Measurements from ENCODE around the gene CLIP3.

DNA sequence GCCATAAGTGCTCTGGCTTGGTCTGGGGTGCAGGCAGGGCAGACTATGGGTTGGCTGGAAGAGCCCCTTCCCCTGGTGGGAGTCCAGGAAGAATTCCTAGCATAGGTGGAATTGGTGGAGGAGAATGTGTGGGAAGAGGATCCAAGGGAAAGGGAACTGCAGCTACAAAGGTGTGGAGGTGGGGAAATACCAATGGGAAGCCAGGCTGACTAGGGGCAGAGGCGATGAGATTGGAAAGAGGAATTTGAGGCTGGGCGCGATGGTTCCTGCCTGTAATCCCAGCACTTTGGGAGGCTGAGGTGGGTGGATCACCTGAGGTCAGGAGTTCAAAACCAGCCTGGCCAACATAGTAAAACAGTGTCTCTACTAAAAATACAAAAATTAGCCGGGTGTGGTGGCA lies 42.5 kb downstream of the CLIP3 start:
- TF ChIP-seq POLR2A (IDR thresholded peaks at IDR 0.05) (no peak), EP300 (IDR thresholded peaks at IDR 0.05) (no peak), POLR2AphosphoS5 (IDR thresholded peaks at IDR 0.05) (no peak)
- TF ChIP-seq, protein P1, sequence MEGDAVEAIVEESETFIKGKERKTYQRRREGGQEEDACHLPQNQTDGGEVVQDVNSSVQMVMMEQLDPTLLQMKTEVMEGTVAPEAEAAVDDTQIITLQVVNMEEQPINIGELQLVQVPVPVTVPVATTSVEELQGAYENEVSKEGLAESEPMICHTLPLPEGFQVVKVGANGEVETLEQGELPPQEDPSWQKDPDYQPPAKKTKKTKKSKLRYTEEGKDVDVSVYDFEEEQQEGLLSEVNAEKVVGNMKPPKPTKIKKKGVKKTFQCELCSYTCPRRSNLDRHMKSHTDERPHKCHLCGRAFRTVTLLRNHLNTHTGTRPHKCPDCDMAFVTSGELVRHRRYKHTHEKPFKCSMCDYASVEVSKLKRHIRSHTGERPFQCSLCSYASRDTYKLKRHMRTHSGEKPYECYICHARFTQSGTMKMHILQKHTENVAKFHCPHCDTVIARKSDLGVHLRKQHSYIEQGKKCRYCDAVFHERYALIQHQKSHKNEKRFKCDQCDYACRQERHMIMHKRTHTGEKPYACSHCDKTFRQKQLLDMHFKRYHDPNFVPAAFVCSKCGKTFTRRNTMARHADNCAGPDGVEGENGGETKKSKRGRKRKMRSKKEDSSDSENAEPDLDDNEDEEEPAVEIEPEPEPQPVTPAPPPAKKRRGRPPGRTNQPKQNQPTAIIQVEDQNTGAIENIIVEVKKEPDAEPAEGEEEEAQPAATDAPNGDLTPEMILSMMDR (IDR thresholded peaks at IDR 0.05), result no peak

All from stomach (tissue), 4 donors.